ENCODE data around the gene SLC12A9.

SLC12A9 gene

GRCh38 chr7:100832281-100832633 is 20.3 kb upstream of the SLC12A9 start:
- H3K4me1 ChIP-seq (ENCODE audit: low read length) = peaks cover 16% of the 10 kb centered on the region
- no peak overlapping the region for H3K9ac ChIP-seq (ENCODE audit: low read length)
- TF ChIP-seq CTCF (IDR thresholded peaks at IDR 0.05; ENCODE audit: low read depth, low read length) = no peak
- TF ChIP-seq EZH2phosphoT487 (IDR thresholded peaks at IDR 0.05; ENCODE audit: low read depth) = no peak

GRCh38 chr7:100835903-100836811 is 16.4 kb upstream of the SLC12A9 start:
- peak overlapping the region; percentile 8; the same call in 1 of the 2 replicates for H3K4me2 ChIP-seq (ENCODE audit: low read length)
- H3K4me3 ChIP-seq (ENCODE audit: low read length) = no peak overlapping the region
- H4K20me1 ChIP-seq (ENCODE audit: insufficient read depth, low read length) = no peaks in the 10 kb centered on the region
- no peaks in the 10 kb centered on the region for H3K36me3 ChIP-seq (replicated peaks; ENCODE audit: low read depth, low read length)
- no peaks in the 10 kb centered on the region for H3K9me3 ChIP-seq (ENCODE audit: insufficient read depth, low read length)
- no peak overlapping the region for H3K9ac ChIP-seq (ENCODE audit: low read length)
- H2AFZ ChIP-seq (ENCODE audit: low read depth, low read length) = no peak overlapping the region
- no peak overlapping the region for H3K27ac ChIP-seq (ENCODE audit: low read length)
- peaks cover 6% of the 10 kb centered on the region; the same call in 1 of the 2 replicates for H3K4me1 ChIP-seq (ENCODE audit: low read length)
- no peaks in the 10 kb centered on the region for H3K79me2 ChIP-seq (ENCODE audit: low read length)
- no peak for TF ChIP-seq EZH2phosphoT487 (IDR thresholded peaks at IDR 0.05; ENCODE audit: low read depth)
- no peak for TF ChIP-seq CTCF (IDR thresholded peaks at IDR 0.05; ENCODE audit: low read depth, low read length)
- no peaks in the 10 kb centered on the region for H3K27me3 ChIP-seq (ENCODE audit: low read depth, low read length)

More at GRCh38 chr7:100832281-100832633, 20.3 kb upstream of the SLC12A9 start:
- Histone ChIP-seq H3K79me2 (ENCODE audit: low read length) (no peaks in the 10 kb centered on the region), H3K27ac (ENCODE audit: low read length) (no peak overlapping the region), H3K27me3 (ENCODE audit: low read depth, low read length) (no peaks in the 10 kb centered on the region), H3K36me3 (replicated peaks; ENCODE audit: low read depth, low read length) (no peaks in the 10 kb centered on the region), H2AFZ (ENCODE audit: low read depth, low read length) (no peak overlapping the region), H4K20me1 (ENCODE audit: insufficient read depth, low read length) (no peaks in the 10 kb centered on the region), H3K4me2 (ENCODE audit: low read length) (no peak overlapping the region), H3K4me3 (ENCODE audit: low read length) (no peak overlapping the region), H3K9me3 (ENCODE audit: insufficient read depth, low read length) (no peaks in the 10 kb centered on the region)

GRCh38 chr7:100836812-100837098 is 15.8 kb upstream of the SLC12A9 start:
- H3K9me3 ChIP-seq (ENCODE audit: insufficient read depth, low read length) = no peaks in the 10 kb centered on the region
- no peaks in the 10 kb centered on the region for H3K36me3 ChIP-seq (replicated peaks; ENCODE audit: low read depth, low read length)
- no peaks in the 10 kb centered on the region for H3K79me2 ChIP-seq (ENCODE audit: low read length)
- peak overlapping the region; percentile 78 for H3K4me3 ChIP-seq (ENCODE audit: low read length)
- H3K9ac ChIP-seq (ENCODE audit: low read length) = peak overlapping the region; percentile 91
- no peaks in the 10 kb centered on the region for H4K20me1 ChIP-seq (ENCODE audit: insufficient read depth, low read length)
- peaks cover 6% of the 10 kb centered on the region; the same call in 1 of the 2 replicates for H3K4me1 ChIP-seq (ENCODE audit: low read length)
- no peak overlapping the region for H2AFZ ChIP-seq (ENCODE audit: low read depth, low read length)
- no peak for TF ChIP-seq CTCF (IDR thresholded peaks at IDR 0.05; ENCODE audit: low read depth, low read length)
- TF ChIP-seq EZH2phosphoT487 (IDR thresholded peaks at IDR 0.05; ENCODE audit: low read depth) = no peak
- peak overlapping the region; percentile 84 for H3K4me2 ChIP-seq (ENCODE audit: low read length)
- no peaks in the 10 kb centered on the region for H3K27me3 ChIP-seq (ENCODE audit: low read depth, low read length)
- H3K27ac ChIP-seq (ENCODE audit: low read length) = peak overlapping the region; percentile 45

GRCh38 chr7:100837099-100837836 is 15.2 kb upstream of the SLC12A9 start:
- Histone ChIP-seq H2AFZ (ENCODE audit: low read depth, low read length) (peak overlapping the region; percentile 93; the same call in 1 of the 2 replicates), H3K4me3 (ENCODE audit: low read length) (peak overlapping the region; percentile 78)

More at GRCh38 chr7:100837099-100837836, 15.2 kb upstream of the SLC12A9 start:
- H3K9ac ChIP-seq (ENCODE audit: low read length) = peak overlapping the region; percentile 91
- peak overlapping the region; percentile 84 for H3K4me2 ChIP-seq (ENCODE audit: low read length)
- H3K9me3 ChIP-seq (ENCODE audit: insufficient read depth, low read length) = no peaks in the 10 kb centered on the region
- no peaks in the 10 kb centered on the region for H4K20me1 ChIP-seq (ENCODE audit: insufficient read depth, low read length)
- H3K27me3 ChIP-seq (ENCODE audit: low read depth, low read length) = no peaks in the 10 kb centered on the region
- H3K27ac ChIP-seq (ENCODE audit: low read length) = peak overlapping the region; percentile 45
- peaks cover 6% of the 10 kb centered on the region; the same call in 1 of the 2 replicates for H3K4me1 ChIP-seq (ENCODE audit: low read length)
- no peaks in the 10 kb centered on the region for H3K36me3 ChIP-seq (replicated peaks; ENCODE audit: low read depth, low read length)
- no peaks in the 10 kb centered on the region for H3K79me2 ChIP-seq (ENCODE audit: low read length)
- TF ChIP-seq CTCF (IDR thresholded peaks at IDR 0.05; ENCODE audit: low read depth, low read length) = no peak
- no peak for TF ChIP-seq EZH2phosphoT487 (IDR thresholded peaks at IDR 0.05; ENCODE audit: low read depth)

Measured in OCI-LY3 (cell line).